ENCODE measurements around the gene SNX32. TPM values are rescaled to one million over a fixed set of nuclear protein-coding genes. Genes with fewer than 3 reads are reported as not detected.
A peak's percentile ranks its signal among the peaks of the same experiment; 100 is the strongest.

The SNX32 gene
- total and polyA plus RNA-seq, 9 of the 15 experiments (the other 6 are each of a cell fraction or from before 2014, with no cell fraction given) = 0.03 TPM; not detected in 7

- TF ChIP-seq PRDM10 (IDR thresholded peaks at IDR 0.05; ENCODE audit: partially characterized antibody) = peak; percentile 27
- TF ChIP-seq TFE3 (CRISPR knock-in tag; IDR thresholded peaks at IDR 0.05) = no peak
- no peak for TF ChIP-seq JUND (IDR thresholded peaks at IDR 0.05; ENCODE audit: borderline replicate concordance, low read depth, low read length)
- TF ChIP-seq JUND (tag; IDR thresholded peaks at IDR 0.05; ENCODE audit: borderline replicate concordance, low read depth, low read length) = no peak; the same call in 2 of the 3 replicates
- TF ChIP-seq ZNF444 (CRISPR knock-in tag; IDR thresholded peaks at IDR 0.05) = no peak
- no peak for TF ChIP-seq ZNF778 (CRISPR knock-in tag; IDR thresholded peaks at IDR 0.05)
- 0 out of 2 replicates have a peak, but pooled peaks have one; percentile 10 for TF ChIP-seq EP300 (IDR thresholded peaks at IDR 0.05; ENCODE audit: low read length)
- TF ChIP-seq CBX8 (IDR thresholded peaks at IDR 0.05; ENCODE audit: borderline replicate concordance, extremely low read depth, low read depth, low read length, poor library complexity, severe bottlenecking) = no peak
- TF ChIP-seq PHB (CRISPR knock-in tag; IDR thresholded peaks at IDR 0.05) = no peak
- no peak for TF ChIP-seq ZNF318 (IDR thresholded peaks at IDR 0.05; ENCODE audit: borderline replicate concordance in 1 of 2, low read depth in 1 of 2)
- TF ChIP-seq EGR1 (conservative IDR thresholded peaks at IDR 0.05) = peak; percentile 94
- no peak for TF ChIP-seq ZNF121 (CRISPR knock-in tag; conservative IDR thresholded peaks at IDR 0.05)
- no peak for TF ChIP-seq ZFX (CRISPR knock-in tag; IDR thresholded peaks at IDR 0.05)
Observed at GRCh38 chr11:65859095-65859811, 25.5 kb downstream of the SNX32 start (continued).
